Thoracic aorta (tissue), 2 donors: ENCODE results near the gene BTG1. TPM values are rescaled to one million over a fixed set of nuclear protein-coding genes. Genes with fewer than 3 reads are reported as not detected.
"Not testable (repeated sequence)": the region's sequence is repeated elsewhere in the genome, so short reads cannot be mapped to it uniquely, and the experiment has no call there.

Source experiments
- ATAC-seq: fragments of 150-250 bp; one replicate; pipeline ENCODE4 v1.8.0; 2017; ENCODE audit warnings: low read depth; ENCODE audit not compliant: insufficient number of reproducible peaks, low FRiP score
- DNase-seq: peaks from one replicate; pipeline ENCODE4 v3.0.0-alpha.2; 2020; ENCODE audit warnings: low spot score
- H3K27ac ChIP-seq, 2 donors: fragments of 200-600 bp; sonication (generic); 1 replicate in 1 of 2; 2 replicates in 1 of 2; pipeline ENCODE4 v1.5.1; 2016; ENCODE audit warnings: mild to moderate bottlenecking in 2 of 2, moderate library complexity in 2 of 2
- H3K27me3 ChIP-seq: fragments of 200-600 bp; sonication (generic); replicated peaks from 2 replicates; pipeline ENCODE4 v1.6.0; 2016; ENCODE audit warnings: mild to moderate bottlenecking; ENCODE audit not compliant: insufficient read depth
- H3K36me3 ChIP-seq: fragments of 200-600 bp; sonication (generic); one replicate; pipeline ENCODE4 v1.5.1; 2016
- H3K4me1 ChIP-seq, 2 donors: fragments of 200-600 bp; sonication (generic); 1 replicate in 1 of 2; 2 replicates in 1 of 2; pipeline versions ENCODE4 v1.5.1 to v1.6.0; 2016; ENCODE audit warnings: low read depth in 2 of 2, mild to moderate bottlenecking in 1 of 2; ENCODE audit not compliant: control insufficient read depth in 1 of 2
- H3K4me3 ChIP-seq: fragments of 200-600 bp; sonication (generic); 2 replicates; pipeline ENCODE4 v1.5.1; 2016; ENCODE audit warnings: mild to moderate bottlenecking
- H3K9me3 ChIP-seq: fragments of 200-600 bp; sonication (generic); 2 replicates; pipeline ENCODE4 v1.5.1; 2016
- CTCF ChIP-seq: fragments of 200-600 bp; sonication (generic); IDR thresholded peaks from one replicate; pipeline ENCODE4 v1.5.1; 2019; ENCODE audit warnings: antibody characterized with exemption
- total RNA-seq, 2 donors: library from RNA; depleted of rRNA; stranded (reverse); fragments of >200 nt; gene quantifications; one replicate each; pipeline versions ENCODE4 v1.1.0 to v1.2.3, GENCODE V29; 2016

The BTG1 gene
- total RNA-seq, 2 donors from 2014 or later, result 31.7 to 53.3 TPM

GRCh38 chr12:92105110-92105509 lies 40.5 kb downstream of the BTG1 start:
- H3K4me1 ChIP-seq, result no peaks in the 10 kb centered on the region
- H3K9me3 ChIP-seq, result no peaks in the 10 kb centered on the region
- no peak for ATAC-seq
- DNase-seq, result no peak
- H3K4me3 ChIP-seq, result no peak overlapping the region
- no peak overlapping the region for H3K27ac ChIP-seq
- H3K36me3 ChIP-seq, result no peaks in the 10 kb centered on the region
- H3K27me3 ChIP-seq, result no peaks in the 10 kb centered on the region
- no peak for TF ChIP-seq CTCF

GRCh38 chr12:92102606-92103005 lies 43.0 kb downstream of the BTG1 start:
- Histone ChIP-seq H3K27me3 (no peaks in the 10 kb centered on the region), H3K4me1 (no peaks in the 10 kb centered on the region), H3K9me3 (no peaks in the 10 kb centered on the region), H3K36me3 (no peaks in the 10 kb centered on the region), H3K4me3 (no peak overlapping the region), H3K27ac (no peak overlapping the region)
- TF ChIP-seq CTCF, result no peak
- DNase-seq (no peak), ATAC-seq (no peak)

- H3K27me3 ChIP-seq, result no peaks in the 10 kb centered on the region
- no peak overlapping the region for H3K27ac ChIP-seq
- H3K4me1 ChIP-seq, result peaks cover 9 to 11% of the 10 kb centered on the region in 2 donors
- ATAC-seq (no peak), DNase-seq (no peak)
- no peaks in the 10 kb centered on the region for H3K36me3 ChIP-seq
- no peak for TF ChIP-seq CTCF
- H3K4me3 ChIP-seq, result no peak overlapping the region
- no peaks in the 10 kb centered on the region for H3K9me3 ChIP-seq
These were observed 46.9 kb downstream of the BTG1 start for GRCh38 chr12:92098594-92099380.

- H3K4me1 ChIP-seq, result peaks cover 9 to 11% of the 10 kb centered on the region in 2 donors
- TF ChIP-seq CTCF, result no peak
- H3K9me3 ChIP-seq, result no peaks in the 10 kb centered on the region
- no peaks in the 10 kb centered on the region for H3K27me3 ChIP-seq
- peak overlapping the region in 1 of 2 donors; percentile 7 for H3K27ac ChIP-seq
- DNase-seq (no peak), ATAC-seq (no peak)
- no peaks in the 10 kb centered on the region for H3K36me3 ChIP-seq
- no peak overlapping the region for H3K4me3 ChIP-seq
These were observed 49.1 kb downstream of the BTG1 start for GRCh38 chr12:92096346-92097136.

GRCh38 chr12:92094751-92095161 lies 50.9 kb downstream of the BTG1 start:
- no peak for TF ChIP-seq CTCF
- Histone ChIP-seq H3K27ac (no peak overlapping the region), H3K4me1 (peaks cover 9 to 11% of the 10 kb centered on the region in 2 donors), H3K9me3 (no peaks in the 10 kb centered on the region), H3K4me3 (no peak overlapping the region), H3K27me3 (no peaks in the 10 kb centered on the region), H3K36me3 (no peaks in the 10 kb centered on the region)
- ATAC-seq (no peak), DNase-seq (no peak)

- DNase-seq, H3K4me3 ChIP-seq, H3K36me3 ChIP-seq, H3K9me3 ChIP-seq, H3K27ac ChIP-seq, ATAC-seq, H3K27me3 ChIP-seq: not testable (repeated sequence)
- peaks cover 9 to 11% of the 10 kb centered on the region in 2 donors for H3K4me1 ChIP-seq
These were observed 51.3 kb downstream of the BTG1 start for GRCh38 chr12:92094301-92094700.
